Calu3 (cell line): ENCODE results near the gene KLKB1. TPM values are rescaled to one million over a fixed set of nuclear protein-coding genes. Genes with fewer than 3 reads are reported as not detected.
A peak's percentile ranks its signal among the peaks of the same experiment; 100 is the strongest.

Source experiments
- BruUV-seq: library from RNA; stranded (reverse); fragments of 400-500 nt; replicated peaks from 2 replicates; lab custom pipeline; 2021; lab: Mats Ljungman, UMichigan
- CTCF ChIA-PET: fragments of 300-600 bp; sonication (Branson Sonifier 250); formaldehyde crosslinking; loops from one replicate; lab custom pipeline; 2022; ENCODE audit warnings: antibody characterized with exemption; lab: Charles Lee
- DNase-seq: peaks from one replicate; pipeline ENCODE4 v3.0.0; 2022
- H3K27ac Mint-ChIP-seq: one replicate; pipeline ENCODE4 v1.8.0; 2022; ENCODE audit warnings: mixed read lengths; ENCODE audit not compliant: unreplicated experiment
- H3K27me3 Mint-ChIP-seq: one replicate; pipeline ENCODE4 v1.8.0; 2022; ENCODE audit warnings: mixed read lengths; ENCODE audit not compliant: unreplicated experiment
- H3K36me3 Mint-ChIP-seq: one replicate; pipeline ENCODE4 v1.8.0; 2022; ENCODE audit warnings: mild to moderate bottlenecking, moderate library complexity, mixed read lengths; ENCODE audit not compliant: insufficient read depth, unreplicated experiment
- H3K4me1 Mint-ChIP-seq: one replicate; pipeline ENCODE4 v1.8.0; 2022; ENCODE audit warnings: mild to moderate bottlenecking, low read depth, mixed read lengths; ENCODE audit not compliant: unreplicated experiment
- H3K4me3 Mint-ChIP-seq: one replicate; pipeline ENCODE4 v1.8.0; 2022; ENCODE audit warnings: mild to moderate bottlenecking, low read depth, moderate library complexity, mixed read lengths; ENCODE audit not compliant: unreplicated experiment
- H3K9me3 Mint-ChIP-seq: one replicate; pipeline ENCODE4 v1.8.0; 2022; ENCODE audit warnings: low read depth, mixed read lengths; ENCODE audit not compliant: unreplicated experiment
- intact Hi-C: fragments of 100-400 bp; cut with micrococcal nuclease; formaldehyde crosslinking; loops from one replicate; pipeline ENCODE4 v1.10.0; 2022; ENCODE audit not compliant: unreplicated experiment
- total RNA-seq: library from RNA; stranded (reverse); gene quantifications from 2 replicates; pipeline ENCODE4 v1.2.3, GENCODE V29; 2022
- TF ChIP-seq, protein P1 (sequence below): fragments of 200-600 bp; IDR thresholded peaks from one replicate; pipeline ENCODE4 v1.8.0; 2022; ENCODE audit warnings: antibody characterized with exemption; ENCODE audit not compliant: unreplicated experiment

KLKB1 gene
- total RNA-seq, 1 experiment from 2014 or later, result 2.9 TPM

- no TSS peak for BruUV-seq
- Mint-ChIP-seq H3K27me3 (no peaks in the 10 kb centered on the region), H3K4me1 (peaks cover 7% of the 10 kb centered on the region), H3K27ac (no peak overlapping the region), H3K36me3 (peaks cover 12% of the 10 kb centered on the region), H3K9me3 (no peaks in the 10 kb centered on the region), H3K4me3 (no peak overlapping the region)
- TF ChIP-seq, protein P1, sequence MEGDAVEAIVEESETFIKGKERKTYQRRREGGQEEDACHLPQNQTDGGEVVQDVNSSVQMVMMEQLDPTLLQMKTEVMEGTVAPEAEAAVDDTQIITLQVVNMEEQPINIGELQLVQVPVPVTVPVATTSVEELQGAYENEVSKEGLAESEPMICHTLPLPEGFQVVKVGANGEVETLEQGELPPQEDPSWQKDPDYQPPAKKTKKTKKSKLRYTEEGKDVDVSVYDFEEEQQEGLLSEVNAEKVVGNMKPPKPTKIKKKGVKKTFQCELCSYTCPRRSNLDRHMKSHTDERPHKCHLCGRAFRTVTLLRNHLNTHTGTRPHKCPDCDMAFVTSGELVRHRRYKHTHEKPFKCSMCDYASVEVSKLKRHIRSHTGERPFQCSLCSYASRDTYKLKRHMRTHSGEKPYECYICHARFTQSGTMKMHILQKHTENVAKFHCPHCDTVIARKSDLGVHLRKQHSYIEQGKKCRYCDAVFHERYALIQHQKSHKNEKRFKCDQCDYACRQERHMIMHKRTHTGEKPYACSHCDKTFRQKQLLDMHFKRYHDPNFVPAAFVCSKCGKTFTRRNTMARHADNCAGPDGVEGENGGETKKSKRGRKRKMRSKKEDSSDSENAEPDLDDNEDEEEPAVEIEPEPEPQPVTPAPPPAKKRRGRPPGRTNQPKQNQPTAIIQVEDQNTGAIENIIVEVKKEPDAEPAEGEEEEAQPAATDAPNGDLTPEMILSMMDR, result no peak
- DNase-seq, result no peak
- intact Hi-C loops, result loop anchor here (5.0 to 10.0 kb wide), 2 partner anchors 64 to 133 kb away; partner anchors contain the start of genes F11 and TLR3
- CTCF ChIA-PET, result no interaction called here
These were observed 26.8 kb upstream of the KLKB1 start for GRCh38 chr4:186200516-186200915.

DNA sequence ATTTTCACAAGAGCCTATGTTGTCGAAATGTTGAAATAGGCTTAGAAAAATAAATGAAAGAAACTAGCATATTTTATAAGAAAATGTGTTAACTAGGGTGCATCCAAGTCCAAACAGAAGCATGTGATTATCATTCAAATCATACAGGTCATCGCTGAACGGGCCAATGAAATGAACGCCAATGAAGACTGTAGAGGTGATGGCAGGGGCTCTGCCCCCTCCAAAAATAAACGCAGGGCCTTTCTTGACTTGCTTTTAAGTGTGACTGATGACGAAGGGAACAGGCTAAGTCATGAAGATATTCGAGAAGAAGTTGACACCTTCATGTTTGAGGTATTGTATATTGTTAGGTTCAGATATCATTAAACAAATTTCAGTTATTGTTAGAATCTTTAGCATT, 26.3 kb upstream of the KLKB1 start:
- Mint-ChIP-seq H3K9me3 (no peaks in the 10 kb centered on the region), H3K4me1 (peaks cover 7% of the 10 kb centered on the region), H3K27me3 (no peaks in the 10 kb centered on the region), H3K4me3 (no peak overlapping the region), H3K27ac (no peak overlapping the region), H3K36me3 (peaks cover 12% of the 10 kb centered on the region)
- intact Hi-C loops, result loop anchor here (5.0 to 10.0 kb wide), 2 partner anchors 64 to 134 kb away; partner anchors contain the start of genes F11 and TLR3
- DNase-seq, result no peak
- TF ChIP-seq, protein P1, result no peak
- BruUV-seq, result no TSS peak
- CTCF ChIA-PET, result no interaction called here

GRCh38 chr4:186201535-186202230, 25.6 kb upstream of the KLKB1 start:
- DNase-seq, result peak; percentile 68
- BruUV-seq, result no TSS peak
- no peaks in the 10 kb centered on the region for H3K9me3 Mint-ChIP-seq
- intact Hi-C loops, result loop anchor here (5.0 to 10.0 kb wide), 2 partner anchors 63 to 134 kb away; partner anchors contain the start of genes F11 and TLR3
- TF ChIP-seq, protein P1, result peak; percentile 73
- H3K4me1 Mint-ChIP-seq, result peaks cover 7% of the 10 kb centered on the region
- CTCF ChIA-PET, result interaction anchor here (0.6 kb wide), 1 partner anchor 12 kb away, joined by 3 read pairs; no protein-coding TSS in a partner anchor
- peaks cover 12% of the 10 kb centered on the region for H3K36me3 Mint-ChIP-seq
- H3K27me3 Mint-ChIP-seq, result no peaks in the 10 kb centered on the region
- H3K4me3 Mint-ChIP-seq, result no peak overlapping the region
- no peak overlapping the region for H3K27ac Mint-ChIP-seq

DNA sequence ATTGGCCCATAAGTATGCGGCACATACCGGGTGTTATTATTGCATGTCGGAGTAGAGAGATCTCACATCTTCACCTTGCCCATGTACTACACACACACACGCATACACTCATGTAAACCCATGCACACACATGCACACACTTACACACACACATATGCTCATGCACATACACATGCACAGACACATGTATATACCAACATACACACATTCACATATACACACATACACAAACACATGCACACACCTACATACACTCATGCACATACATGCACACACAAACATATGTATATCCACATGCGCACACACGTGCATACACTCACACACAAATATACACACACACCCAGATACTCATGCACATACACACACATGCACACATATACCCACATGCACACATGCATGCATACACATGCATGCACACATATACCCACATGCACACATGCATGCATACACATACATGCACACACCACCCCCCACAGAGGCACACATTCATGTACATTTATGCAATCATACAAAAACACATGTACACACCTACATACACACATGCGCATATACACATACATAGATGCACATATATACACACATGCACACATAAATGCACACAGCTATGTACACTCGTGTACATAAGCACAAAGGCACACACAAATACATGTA, 24.7 kb upstream of the KLKB1 start:
- no peaks in the 10 kb centered on the region for H3K9me3 Mint-ChIP-seq
- H3K4me1 Mint-ChIP-seq, result peaks cover 7% of the 10 kb centered on the region
- TF ChIP-seq, protein P1, result no peak
- no TSS peak for BruUV-seq
- H3K36me3 Mint-ChIP-seq, result peaks cover 5% of the 10 kb centered on the region
- DNase-seq, result no peak
- intact Hi-C loops, result loop anchor here (5.0 to 10.0 kb wide), 2 partner anchors 62 to 135 kb away; partner anchors contain the start of genes F11 and TLR3
- H3K27ac Mint-ChIP-seq, result no peak overlapping the region
- CTCF ChIA-PET, result interaction anchor here (0.6 kb wide), 1 partner anchor 13 kb away, joined by 3 read pairs; no protein-coding TSS in a partner anchor
- H3K27me3 Mint-ChIP-seq, result no peaks in the 10 kb centered on the region
- H3K4me3 Mint-ChIP-seq, result no peak overlapping the region
